GM12878 (cell line): Measurements from ENCODE around the gene POU5F1.

Experiments used
- CTCF ChIP-seq, 3 experiments: IDR thresholded peaks in 2 of 3; conservative IDR thresholded peaks in 1 of 3; 2 replicates each; pipeline ENCODE4 v1.5.1; 2011; ENCODE audit warnings: low read depth in 3 of 3, low read length in 3 of 3, mild to moderate bottlenecking in 3 of 3, control low read depth in 2 of 3, moderate library complexity in 2 of 3, inconsistent platforms in 1 of 3, mixed read lengths in 1 of 3; ENCODE audit not compliant: control insufficient read depth in 2 of 3, insufficient read depth in 1 of 3; ENCODE audit errors: extremely low read depth in 1 of 3
- EGR1 ChIP-seq, 2 experiments: IDR thresholded peaks; 1 replicate in 1 of 2; 2 replicates in 1 of 2; pipeline ENCODE4 v1.6.1; 2011 to 2012; ENCODE audit warnings: low read depth in 2 of 2, low read length in 2 of 2, borderline replicate concordance in 1 of 2, mild to moderate bottlenecking in 1 of 2, moderate library complexity in 1 of 2
- HDAC6 ChIP-seq: fragments of 200-600 bp; sonication (generic); IDR thresholded peaks from one replicate; pipeline ENCODE4 v1.8.0; 2017; ENCODE audit warnings: antibody characterized with exemption; ENCODE audit not compliant: unreplicated experiment
- MTA3 ChIP-seq: IDR thresholded peaks from 2 replicates; pipeline ENCODE4 v1.6.1; 2012; ENCODE audit warnings: low read length, inconsistent platforms, borderline replicate concordance
- MYC ChIP-seq: IDR thresholded peaks from 2 replicates; pipeline ENCODE4 v1.6.1; 2011; ENCODE audit warnings: mild to moderate bottlenecking, low read length, moderate library complexity, inconsistent platforms; ENCODE audit not compliant: insufficient read depth, insufficient replicate concordance, insufficient read length, severe bottlenecking
- NFIC ChIP-seq: IDR thresholded peaks from 2 replicates; pipeline ENCODE4 v1.6.1; 2012; ENCODE audit warnings: low read depth, mild to moderate bottlenecking, inconsistent platforms, low read length, moderate library complexity
- PBX3 ChIP-seq: IDR thresholded peaks from 2 replicates; pipeline ENCODE4 v1.6.1; 2011; ENCODE audit warnings: mild to moderate bottlenecking, low read depth, low read length, moderate library complexity; ENCODE audit not compliant: insufficient replicate concordance
- POLR2A ChIP-seq: IDR thresholded peaks from 2 replicates; pipeline ENCODE4 v1.6.1; 2011; ENCODE audit warnings: low read depth, mild to moderate bottlenecking, low read length
- POLR2AphosphoS5 ChIP-seq: IDR thresholded peaks from 2 replicates; pipeline ENCODE4 v1.6.1; 2011; ENCODE audit warnings: mild to moderate bottlenecking, low read length, inconsistent platforms
- RCOR1 ChIP-seq: conservative IDR thresholded peaks from 2 replicates; pipeline ENCODE4 v1.6.1; 2012; ENCODE audit warnings: low read depth, low read length, improper control_type of control experiment
- SKIL ChIP-seq: fragments of 450-650 bp; IDR thresholded peaks from 2 replicates; pipeline ENCODE4 v1.6.1; 2017; ENCODE audit warnings: mild to moderate bottlenecking, low read depth, inconsistent platforms; ENCODE audit not compliant: poor library complexity, severe bottlenecking
- SRF ChIP-seq, 2 experiments: IDR thresholded peaks; 2 replicates each; pipeline ENCODE4 v1.6.1; 2011; ENCODE audit warnings: low read depth in 2 of 2, low read length in 2 of 2, mild to moderate bottlenecking in 1 of 2, moderate library complexity in 1 of 2
- SUZ12 ChIP-seq: fragments of 200-600 bp; sonication (generic); IDR thresholded peaks from one replicate; pipeline ENCODE4 v1.6.1; 2018; ENCODE audit warnings: antibody characterized with exemption, mild to moderate bottlenecking; ENCODE audit not compliant: unreplicated experiment

- no peak for TF ChIP-seq SUZ12
- TF ChIP-seq POLR2A: no peak
- no peak for TF ChIP-seq MYC
- TF ChIP-seq EGR1 (IDR thresholded peaks at IDR 0.05; ENCODE audit: borderline replicate concordance in 1 of 2, low read depth in 2 of 2, low read length in 2 of 2): no peak
- TF ChIP-seq MTA3: no peak
- no peak for TF ChIP-seq CTCF (IDR thresholded peaks at IDR 0.05 in 2 of 3, conservative IDR thresholded peaks at IDR 0.05 in 1 of 3; ENCODE audit: control insufficient read depth in 2 of 3, extremely low read depth in 1 of 3, insufficient read depth in 1 of 3, low read depth in 3 of 3, low read length in 3 of 3)
- no peak for TF ChIP-seq PBX3
- TF ChIP-seq HDAC6: no peak
- TF ChIP-seq NFIC: no peak
- no peak for TF ChIP-seq SKIL
- TF ChIP-seq RCOR1: no peak
- TF ChIP-seq POLR2AphosphoS5: no peak
- TF ChIP-seq SRF (IDR thresholded peaks at IDR 0.05; ENCODE audit: low read depth in 2 of 2, low read length in 2 of 2): no peak
Measured at GRCh38 chr6:31216208-31216898, 45.9 kb upstream of the POU5F1 start.
